ENCODE results near the gene KSR1.
"Not testable (repeated sequence)": the region's sequence is repeated elsewhere in the genome, so short reads cannot be mapped to it uniquely, and the experiment has no call there.

KSR1 gene

GRCh38 chr17:27446569-27447301 lies 9.5 kb upstream of the KSR1 start:
- Histone ChIP-seq H3K27me3 (ENCODE audit: control insufficient read depth, insufficient read depth, low read length) (peaks cover 55% of the 10 kb centered on the region), H3K4me2 (ENCODE audit: low read length) (peak overlapping the region; percentile 37), H3K36me3 (ENCODE audit: insufficient read depth, low read length) (no peaks in the 10 kb centered on the region), H3K4me1 (ENCODE audit: control insufficient read depth, insufficient read depth, low read length) (peaks cover 19% of the 10 kb centered on the region), H3K4me3 (ENCODE audit: low read length) (no peak overlapping the region), H3K9ac (ENCODE audit: low read depth, low read length) (no peak overlapping the region), H3K9me3 (replicated peaks; ENCODE audit: low read length) (no peaks in the 10 kb centered on the region)

GRCh38 chr17:27448534-27448933 lies 7.7 kb upstream of the KSR1 start:
- Histone ChIP-seq H3K4me1 (ENCODE audit: control insufficient read depth, insufficient read depth, low read length) (peaks cover 19% of the 10 kb centered on the region), H3K27me3 (ENCODE audit: control insufficient read depth, insufficient read depth, low read length) (peaks cover 60% of the 10 kb centered on the region)
- not testable (repeated sequence) for H3K9me3 ChIP-seq (replicated peaks; ENCODE audit: low read length); H3K9ac ChIP-seq (ENCODE audit: low read depth, low read length); H3K4me2 ChIP-seq (ENCODE audit: low read length); H3K36me3 ChIP-seq (ENCODE audit: insufficient read depth, low read length); H3K4me3 ChIP-seq (ENCODE audit: low read length)

- Histone ChIP-seq H3K27me3 (ENCODE audit: control insufficient read depth, insufficient read depth, low read length) (peaks cover 63% of the 10 kb centered on the region), H3K9me3 (replicated peaks; ENCODE audit: low read length) (no peaks in the 10 kb centered on the region), H3K9ac (ENCODE audit: low read depth, low read length) (no peak overlapping the region), H3K4me3 (ENCODE audit: low read length) (no peak overlapping the region), H3K4me1 (ENCODE audit: control insufficient read depth, insufficient read depth, low read length) (peaks cover 19% of the 10 kb centered on the region), H3K36me3 (ENCODE audit: insufficient read depth, low read length) (no peaks in the 10 kb centered on the region), H3K4me2 (ENCODE audit: low read length) (no peak overlapping the region)
These were observed 6.7 kb upstream of the KSR1 start for GRCh38 chr17:27449541-27449940.

- H3K9ac ChIP-seq (ENCODE audit: low read depth, low read length) = no peak overlapping the region
- H3K9me3 ChIP-seq (replicated peaks; ENCODE audit: low read length) = no peaks in the 10 kb centered on the region
- H3K36me3 ChIP-seq (ENCODE audit: insufficient read depth, low read length) = no peaks in the 10 kb centered on the region
- peaks cover 19% of the 10 kb centered on the region for H3K4me1 ChIP-seq (ENCODE audit: control insufficient read depth, insufficient read depth, low read length)
- peaks cover 67% of the 10 kb centered on the region for H3K27me3 ChIP-seq (ENCODE audit: control insufficient read depth, insufficient read depth, low read length)
- no peak overlapping the region for H3K4me3 ChIP-seq (ENCODE audit: low read length)
- H3K4me2 ChIP-seq (ENCODE audit: low read length) = no peak overlapping the region
These were observed 6.3 kb upstream of the KSR1 start for GRCh38 chr17:27449988-27450387.

GRCh38 chr17:27450416-27450815 lies 5.8 kb upstream of the KSR1 start:
- Histone ChIP-seq H3K9me3 (replicated peaks; ENCODE audit: low read length) (no peaks in the 10 kb centered on the region), H3K27me3 (ENCODE audit: control insufficient read depth, insufficient read depth, low read length) (peaks cover 71% of the 10 kb centered on the region), H3K4me1 (ENCODE audit: control insufficient read depth, insufficient read depth, low read length) (peaks cover 19% of the 10 kb centered on the region), H3K9ac (ENCODE audit: low read depth, low read length) (no peak overlapping the region), H3K36me3 (ENCODE audit: insufficient read depth, low read length) (no peaks in the 10 kb centered on the region), H3K4me2 (ENCODE audit: low read length) (no peak overlapping the region), H3K4me3 (ENCODE audit: low read length) (no peak overlapping the region)

- Histone ChIP-seq H3K36me3 (ENCODE audit: insufficient read depth, low read length) (no peaks in the 10 kb centered on the region), H3K4me1 (ENCODE audit: control insufficient read depth, insufficient read depth, low read length) (peaks cover 9% of the 10 kb centered on the region), H3K27me3 (ENCODE audit: control insufficient read depth, insufficient read depth, low read length) (peaks cover 79% of the 10 kb centered on the region), H3K4me2 (ENCODE audit: low read length) (no peak overlapping the region), H3K9me3 (replicated peaks; ENCODE audit: low read length) (no peaks in the 10 kb centered on the region), H3K9ac (ENCODE audit: low read depth, low read length) (no peak overlapping the region), H3K4me3 (ENCODE audit: low read length) (no peak overlapping the region)
These were observed 4.3 kb upstream of the KSR1 start for GRCh38 chr17:27451906-27452305.

GRCh38 chr17:27452828-27453227 lies 3.4 kb upstream of the KSR1 start:
- H3K4me1 ChIP-seq (ENCODE audit: control insufficient read depth, insufficient read depth, low read length) = peaks cover 7% of the 10 kb centered on the region
- no peak overlapping the region for H3K4me3 ChIP-seq (ENCODE audit: low read length)
- no peak overlapping the region for H3K4me2 ChIP-seq (ENCODE audit: low read length)
- peaks cover 85% of the 10 kb centered on the region for H3K27me3 ChIP-seq (ENCODE audit: control insufficient read depth, insufficient read depth, low read length)
- no peaks in the 10 kb centered on the region for H3K36me3 ChIP-seq (ENCODE audit: insufficient read depth, low read length)
- no peak overlapping the region for H3K9ac ChIP-seq (ENCODE audit: low read depth, low read length)
- no peaks in the 10 kb centered on the region for H3K9me3 ChIP-seq (replicated peaks; ENCODE audit: low read length)

- no peak overlapping the region for H3K4me2 ChIP-seq (ENCODE audit: low read length)
These were observed 2.8 kb upstream of the KSR1 start for GRCh38 chr17:27453471-27453870.

GRCh38 chr17:27454089-27454488 lies 2.2 kb upstream of the KSR1 start:
- H3K9ac ChIP-seq (ENCODE audit: low read depth, low read length) = no peak overlapping the region
- no peaks in the 10 kb centered on the region for H3K9me3 ChIP-seq (replicated peaks; ENCODE audit: low read length)
- H3K4me3 ChIP-seq (ENCODE audit: low read length) = no peak overlapping the region
- no peaks in the 10 kb centered on the region for H3K36me3 ChIP-seq (ENCODE audit: insufficient read depth, low read length)
- H3K4me2 ChIP-seq (ENCODE audit: low read length) = no peak overlapping the region
- H3K4me1 ChIP-seq (ENCODE audit: control insufficient read depth, insufficient read depth, low read length) = peaks cover 15% of the 10 kb centered on the region
- H3K27me3 ChIP-seq (ENCODE audit: control insufficient read depth, insufficient read depth, low read length) = peaks cover 89% of the 10 kb centered on the region

More at GRCh38 chr17:27453471-27453870, 2.8 kb upstream of the KSR1 start:
- H3K4me3 ChIP-seq (ENCODE audit: low read length) = no peak overlapping the region
- no peaks in the 10 kb centered on the region for H3K36me3 ChIP-seq (ENCODE audit: insufficient read depth, low read length)
- H3K4me1 ChIP-seq (ENCODE audit: control insufficient read depth, insufficient read depth, low read length) = peaks cover 13% of the 10 kb centered on the region
- H3K9me3 ChIP-seq (replicated peaks; ENCODE audit: low read length) = no peaks in the 10 kb centered on the region
- peaks cover 88% of the 10 kb centered on the region for H3K27me3 ChIP-seq (ENCODE audit: control insufficient read depth, insufficient read depth, low read length)
- H3K9ac ChIP-seq (ENCODE audit: low read depth, low read length) = no peak overlapping the region

GRCh38 chr17:27455236-27455913 lies 873 bp upstream of the KSR1 start:
- Histone ChIP-seq H3K9ac (ENCODE audit: low read depth, low read length) (no peak overlapping the region), H3K4me3 (ENCODE audit: low read length) (peak overlapping the region; percentile 84)

GRCh38 chr17:27456681-27457359 lies 572 bp downstream of the KSR1 start:
- Histone ChIP-seq H3K27me3 (ENCODE audit: control insufficient read depth, insufficient read depth, low read length) (peaks cover 86% of the 10 kb centered on the region), H3K4me3 (ENCODE audit: low read length) (peak overlapping the region; percentile 84), H3K4me1 (ENCODE audit: control insufficient read depth, insufficient read depth, low read length) (peaks cover 15% of the 10 kb centered on the region), H3K4me2 (ENCODE audit: low read length) (peak overlapping the region; percentile 80), H3K9ac (ENCODE audit: low read depth, low read length) (peak overlapping the region; percentile 55), H3K36me3 (ENCODE audit: insufficient read depth, low read length) (no peaks in the 10 kb centered on the region), H3K9me3 (replicated peaks; ENCODE audit: low read length) (no peaks in the 10 kb centered on the region)

More at GRCh38 chr17:27455236-27455913, 873 bp upstream of the KSR1 start:
- Histone ChIP-seq H3K27me3 (ENCODE audit: control insufficient read depth, insufficient read depth, low read length) (peaks cover 87% of the 10 kb centered on the region), H3K4me2 (ENCODE audit: low read length) (peak overlapping the region; percentile 80), H3K9me3 (replicated peaks; ENCODE audit: low read length) (no peaks in the 10 kb centered on the region), H3K4me1 (ENCODE audit: control insufficient read depth, insufficient read depth, low read length) (peaks cover 15% of the 10 kb centered on the region), H3K36me3 (ENCODE audit: insufficient read depth, low read length) (no peaks in the 10 kb centered on the region)
